Measurements from ENCODE around the gene HAS3.

The HAS3 gene

DNA sequence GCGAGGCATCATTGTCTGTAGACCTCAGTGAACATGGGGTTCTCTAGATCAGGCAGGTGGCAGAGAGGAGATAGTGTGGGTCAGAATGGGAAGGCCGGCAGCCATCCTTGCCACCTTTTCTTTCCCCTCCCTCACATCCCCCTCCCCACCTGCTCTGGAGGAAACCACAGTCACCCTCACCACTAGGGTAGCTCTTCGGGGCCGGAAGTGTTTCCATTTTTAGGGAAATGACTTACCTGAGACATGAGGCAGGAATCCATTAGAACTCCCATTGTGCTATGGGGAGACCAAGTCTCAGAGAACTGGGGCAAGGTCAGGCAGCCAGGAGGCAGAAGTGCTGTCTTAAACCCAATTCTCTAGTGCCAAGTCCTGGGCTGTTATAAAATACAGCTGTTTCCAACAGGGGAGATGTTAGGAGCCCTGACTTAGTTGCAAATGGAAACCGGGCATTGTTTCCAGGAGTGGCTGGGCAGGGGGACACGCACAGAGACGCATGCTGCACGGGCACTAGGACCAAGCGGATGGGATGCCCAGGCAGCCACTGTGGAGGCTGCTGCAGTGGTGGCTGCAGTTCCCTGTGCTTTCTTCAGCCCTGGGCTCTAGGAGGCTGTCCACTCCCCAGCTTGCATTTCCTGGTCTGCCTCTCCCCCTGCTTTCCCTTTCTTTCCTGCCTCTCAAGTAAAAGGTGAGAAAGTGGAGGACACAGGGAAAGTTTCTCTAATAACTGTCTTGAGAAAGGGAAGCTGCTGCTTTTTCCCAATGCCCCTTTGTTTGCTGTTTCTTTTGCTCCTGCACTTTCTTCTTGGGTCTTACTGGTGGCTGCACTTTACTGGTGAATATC, 2.8 kb downstream of the HAS3 start:
- TF ChIP-seq CTCF (conservative IDR thresholded peaks at IDR 0.05) (no peak), ZFX (IDR thresholded peaks at IDR 0.05) (no peak)
- H3K27ac ChIP-seq = no peak overlapping the region

DNA sequence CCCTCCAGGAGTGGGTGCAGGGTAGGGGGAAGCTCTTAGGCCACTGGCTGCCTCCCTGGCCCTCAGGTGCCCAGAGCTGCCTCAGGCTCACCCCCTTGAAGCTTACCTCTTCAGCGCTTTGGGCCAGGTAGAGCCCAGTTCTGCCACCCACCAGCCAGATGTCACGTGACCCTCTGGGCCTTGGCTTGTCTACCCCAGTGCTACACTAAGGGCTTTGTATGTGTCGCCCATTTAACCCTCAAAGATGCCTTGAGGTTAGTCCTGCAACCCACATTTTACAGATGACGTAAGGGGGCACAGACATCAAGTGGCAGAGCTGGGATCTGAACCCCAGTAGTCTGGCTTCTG, 3.4 kb downstream of the HAS3 start:
- H3K27ac ChIP-seq = no peak overlapping the region
- TF ChIP-seq ZFX (IDR thresholded peaks at IDR 0.05) = no peak
- TF ChIP-seq CTCF (conservative IDR thresholded peaks at IDR 0.05) = no peak

- no peak overlapping the region for H3K27ac ChIP-seq
- TF ChIP-seq CTCF (conservative IDR thresholded peaks at IDR 0.05) = no peak
- TF ChIP-seq ZFX (IDR thresholded peaks at IDR 0.05) = no peak
These were observed 4.2 kb downstream of the HAS3 start for GRCh38 chr16:69109486-69110270.

- H3K27ac ChIP-seq = no peak overlapping the region
- TF ChIP-seq ZFX (IDR thresholded peaks at IDR 0.05) (no peak), CTCF (conservative IDR thresholded peaks at IDR 0.05) (no peak)
These were observed 5.0 kb downstream of the HAS3 start for GRCh38 chr16:69110406-69110805.

- TF ChIP-seq ZFX (IDR thresholded peaks at IDR 0.05) (no peak), CTCF (conservative IDR thresholded peaks at IDR 0.05) (no peak)
- H3K27ac ChIP-seq = no peak overlapping the region
These were observed 5.9 kb downstream of the HAS3 start for GRCh38 chr16:69111216-69111875.

DNA sequence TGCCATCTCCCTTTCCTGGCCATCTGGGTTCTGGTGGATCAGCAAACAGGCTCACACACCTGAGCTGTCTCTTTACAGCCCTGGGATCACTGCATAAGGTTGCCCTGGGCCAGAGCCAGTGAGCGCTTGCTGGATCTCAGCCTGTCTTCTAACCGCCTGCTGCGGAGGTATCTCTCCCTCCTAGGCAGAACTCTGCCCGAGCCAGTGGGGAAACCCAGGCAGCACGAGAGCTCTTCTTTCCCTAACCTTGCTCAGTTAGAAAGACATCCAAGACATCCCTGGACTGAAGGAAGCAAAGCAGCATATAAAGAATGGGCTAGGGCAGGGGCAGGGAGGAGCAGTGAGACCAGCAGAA, 6.4 kb downstream of the HAS3 start:
- no peak overlapping the region for H3K27ac ChIP-seq
- TF ChIP-seq ZFX (IDR thresholded peaks at IDR 0.05) (no peak), CTCF (conservative IDR thresholded peaks at IDR 0.05) (no peak)
